H1 (cell line): ENCODE data around the gene GALNT9. TPM values are rescaled to one million over a fixed set of nuclear protein-coding genes. Genes with fewer than 3 reads are reported as not detected.

Experiments used
- CTCF ChIA-PET: fragments of 300-600 bp; sonication (Branson Sonifier 250); formaldehyde crosslinking; loops from one replicate; lab custom pipeline; 2021; ENCODE audit not compliant: partially characterized antibody; lab: Charles Lee
- POLR2A ChIA-PET: fragments of 300-600 bp; sonication (Branson Sonifier 250); formaldehyde crosslinking; loops from one replicate; lab custom pipeline; 2021; ENCODE audit warnings: inconsistent platforms; ENCODE audit not compliant: partially characterized antibody; lab: Charles Lee
- DNase-seq, 2 experiments: peaks; one replicate each; pipeline versions ENCODE4 v3.0.0 to v3.0.0-alpha.2; 2010 to 2022; ENCODE audit warnings: low spot score in 2 of 2, low read depth in 1 of 2, mixed read lengths in 1 of 2
- FAIRE-seq: peaks from 2 replicates; lab custom pipeline; 2011; peaks lifted over from hg19 to GRCh38; lab: Jason Lieb, UNC
- H2AFZ ChIP-seq: 2 replicates; pipeline ENCODE4 v1.8.1; 2012; ENCODE audit warnings: low read length, inconsistent platforms
- H2AK5ac ChIP-seq: 2 replicates; pipeline ENCODE4 v1.6.1; 2013; ENCODE audit warnings: low read depth, low read length
- H2BK120ac ChIP-seq: replicated peaks from 2 replicates; pipeline ENCODE3; 2013; ENCODE audit warnings: low read depth, low read length, inconsistent platforms
- H2BK12ac ChIP-seq: 2 replicates; pipeline ENCODE4 v1.6.1; 2013; ENCODE audit warnings: low read depth, low read length
- H2BK15ac ChIP-seq: 2 replicates; pipeline ENCODE4 v1.6.1; 2013; ENCODE audit warnings: low read length
- H2BK20ac ChIP-seq: 2 replicates; pipeline ENCODE4 v1.6.1; 2013; ENCODE audit warnings: low read length
- H2BK5ac ChIP-seq: 2 replicates; pipeline ENCODE4 v1.6.1; 2013; ENCODE audit warnings: low read depth, low read length
- H3K14ac ChIP-seq: 2 replicates; pipeline ENCODE4 v1.6.1; 2013; ENCODE audit warnings: inconsistent platforms; ENCODE audit not compliant: insufficient read length
- H3K18ac ChIP-seq: 2 replicates; pipeline ENCODE4 v1.6.1; 2013; ENCODE audit warnings: low read length; ENCODE audit errors: extremely low read depth
- H3K23ac ChIP-seq: 2 replicates; pipeline ENCODE4 v1.6.1; 2013; ENCODE audit warnings: inconsistent platforms; ENCODE audit not compliant: insufficient read length
- H3K23me2 ChIP-seq: 2 replicates; pipeline ENCODE4 v1.6.1; 2013; ENCODE audit warnings: low read depth, low read length
- H3K27ac ChIP-seq: 2 replicates; pipeline ENCODE4 v1.6.1; 2011; ENCODE audit warnings: low read depth, low read length, inconsistent platforms
- H3K27me3 ChIP-seq, 4 experiments: replicated peaks in 1 of 4; 1 replicate in 1 of 4; 2 replicates in 3 of 4; pipeline versions ENCODE4 v1.6.1 to v1.8.1; 2011 to 2013; ENCODE audit warnings: low read length in 3 of 4, mild to moderate bottlenecking in 3 of 4, inconsistent platforms in 2 of 4, mixed read lengths in 2 of 4, moderate library complexity in 1 of 4; ENCODE audit not compliant: control insufficient read depth in 3 of 4, insufficient read depth in 3 of 4; ENCODE audit errors: extremely low read depth in 1 of 4
- H3K36me3 ChIP-seq, 4 experiments: 2 replicates each; pipeline versions ENCODE4 v1.6.1 to v1.8.1; 2011 to 2013; ENCODE audit warnings: mild to moderate bottlenecking in 4 of 4, low read length in 3 of 4, moderate library complexity in 2 of 4, control low read depth in 1 of 4, inconsistent platforms in 1 of 4; ENCODE audit not compliant: insufficient read depth in 4 of 4, control insufficient read depth in 2 of 4
- H3K4ac ChIP-seq: replicated peaks from 2 replicates; pipeline ENCODE3; 2013; ENCODE audit warnings: low read length, low read depth, mixed read lengths, inconsistent platforms; ENCODE audit not compliant: insufficient read length
- H3K4me1 ChIP-seq, 4 experiments: replicated peaks in 1 of 4; 1 replicate in 1 of 4; 2 replicates in 3 of 4; pipeline versions ENCODE4 v1.6.1 to v1.8.1; 2011 to 2013; ENCODE audit warnings: low read length in 3 of 4, inconsistent platforms in 2 of 4, mixed read lengths in 1 of 4; ENCODE audit not compliant: insufficient read depth in 4 of 4, control insufficient read depth in 3 of 4
- H3K4me2 ChIP-seq, 2 experiments: 2 replicates each; pipeline versions ENCODE4 v1.6.1 to v1.8.1; 2011 to 2013; ENCODE audit warnings: low read depth in 2 of 2, low read length in 2 of 2, control low read depth in 1 of 2, inconsistent platforms in 1 of 2, mild to moderate bottlenecking in 1 of 2; ENCODE audit not compliant: insufficient read depth in 1 of 2
- H3K4me3 ChIP-seq, 4 experiments: fragments of 200-600, 300-600 bp in 1 of 4; sonication (generic), shearing (Covaris generic), sonication (Bioruptor Twin) in 1 of 4; 2 replicates each; pipeline versions ENCODE4 v1.5.1 to v1.8.1; 2011 to 2016; ENCODE audit warnings: low read length in 4 of 4, low read depth in 3 of 4, control low read depth in 2 of 4, inconsistent platforms in 2 of 4, mild to moderate bottlenecking in 2 of 4, mixed read lengths in 1 of 4, moderate library complexity in 1 of 4; ENCODE audit not compliant: insufficient read depth in 2 of 4; ENCODE audit errors: extremely low read depth in 1 of 4
- H3K56ac ChIP-seq: replicated peaks from 2 replicates; pipeline ENCODE3; 2013; ENCODE audit warnings: low read depth, mild to moderate bottlenecking, mixed read lengths, low read length, inconsistent platforms; ENCODE audit not compliant: insufficient read length
- H3K79me1 ChIP-seq: 2 replicates; pipeline ENCODE4 v1.6.1; 2013; ENCODE audit warnings: low read depth, low read length, control low read depth
- H3K79me2 ChIP-seq, 2 experiments: 2 replicates each; pipeline versions ENCODE4 v1.6.1 to v1.8.1; 2012 to 2013; ENCODE audit warnings: low read length in 2 of 2, mild to moderate bottlenecking in 2 of 2, inconsistent platforms in 1 of 2; ENCODE audit not compliant: insufficient read depth in 2 of 2, control insufficient read depth in 1 of 2
- H3K9ac ChIP-seq, 4 experiments: replicated peaks in 1 of 4; 1 replicate in 1 of 4; 2 replicates in 3 of 4; pipeline versions ENCODE4 v1.6.1 to v1.8.1; 2011 to 2013; ENCODE audit warnings: low read depth in 3 of 4, low read length in 3 of 4, control low read depth in 2 of 4, mild to moderate bottlenecking in 2 of 4, moderate library complexity in 2 of 4, inconsistent platforms in 1 of 4; ENCODE audit errors: extremely low read depth in 1 of 4
- H3K9me3 ChIP-seq, 2 experiments: 2 replicates each; pipeline versions ENCODE4 v1.6.1 to v1.8.1; 2012 to 2013; ENCODE audit warnings: mild to moderate bottlenecking in 2 of 2, moderate library complexity in 2 of 2, control low read depth in 1 of 2, inconsistent platforms in 1 of 2, low read depth in 1 of 2, low read length in 1 of 2, mixed read lengths in 1 of 2; ENCODE audit not compliant: insufficient read depth in 2 of 2
- H4K20me1 ChIP-seq, 2 experiments: replicated peaks in 1 of 2; 2 replicates each; pipeline versions ENCODE3 to v1.8.1; 2011 to 2013; ENCODE audit warnings: inconsistent platforms in 2 of 2, low read length in 2 of 2, mild to moderate bottlenecking in 1 of 2; ENCODE audit not compliant: insufficient read depth in 2 of 2, control insufficient read depth in 1 of 2
- H4K5ac ChIP-seq: 2 replicates; pipeline ENCODE4 v1.6.1; 2013; ENCODE audit warnings: low read length, low read depth, mixed read lengths, inconsistent platforms; ENCODE audit not compliant: insufficient read length
- H4K8ac ChIP-seq: 2 replicates; pipeline ENCODE4 v1.8.0; 2013; ENCODE audit warnings: mild to moderate bottlenecking, moderate library complexity, low read length, inconsistent platforms; ENCODE audit not compliant: insufficient read depth; ENCODE audit errors: extremely low read depth
- H4K91ac ChIP-seq: replicated peaks from 2 replicates; pipeline ENCODE3; 2013; ENCODE audit warnings: low read length, mixed read lengths, inconsistent platforms; ENCODE audit not compliant: insufficient read length
- GABPA ChIP-seq: IDR thresholded peaks from 2 replicates; pipeline ENCODE4 v1.6.1; 2011; ENCODE audit warnings: mild to moderate bottlenecking, low read length, moderate library complexity, borderline replicate concordance; ENCODE audit not compliant: insufficient read depth
- JUN ChIP-seq: IDR thresholded peaks from 2 replicates; pipeline ENCODE4 v1.6.1; 2011; ENCODE audit warnings: low read depth, mild to moderate bottlenecking, improper control_type of control experiment, low read length
- RBBP5 ChIP-seq: IDR thresholded peaks from 2 replicates; pipeline ENCODE4 v1.7.1; 2012; ENCODE audit warnings: low read depth, mild to moderate bottlenecking, inconsistent platforms, low read length, moderate library complexity, borderline replicate concordance
- RFX5 ChIP-seq: IDR thresholded peaks from 2 replicates; pipeline ENCODE4 v1.6.1; 2011; ENCODE audit warnings: low read depth, low read length, improper control_type of control experiment, borderline replicate concordance
- SUZ12 ChIP-seq: fragments of 200-600 bp; sonication (generic); IDR thresholded peaks from 2 replicates; pipeline ENCODE4 v1.6.1; 2012; ENCODE audit warnings: mild to moderate bottlenecking, inconsistent platforms, low read length, moderate library complexity, mixed read lengths
- TAF7 ChIP-seq: optimal IDR thresholded peaks from 2 replicates; pipeline ENCODE3; 2011; ENCODE audit warnings: low read depth, mild to moderate bottlenecking, inconsistent platforms, low read length, moderate library complexity, borderline replicate concordance
- WGBS, 2 experiments: shearing (Covaris generic) in 1 of 2; methylation state at CpG; one replicate each; pipeline versions ENCODE4 v1.1.6 to v1.1.7; 2013 to 2015; ENCODE audit warnings: low lambda C conversion rate in 2 of 2, mixed read lengths in 2 of 2, inconsistent platforms in 1 of 2, low coverage in 1 of 2, missing lambda C conversion rate in 1 of 2; ENCODE audit not compliant: insufficient replicate concordance in 2 of 2, insufficient coverage in 1 of 2, insufficient read length in 1 of 2; ENCODE audit errors: extremely low coverage in 1 of 2, missing lambda C conversion rate in 1 of 2; 5-methylcytosine and 5-hydroxymethylcytosine counted together
- polyA plus RNA-seq, 7 experiments: library from polyadenylated mRNA; depleted of rRNA in 3 of 7; stranded (reverse) in 5 of 7; unstranded in 2 of 7; fragments of >200 nt in 5 of 7; fragments of 200-250 nt in 2 of 7; gene quantifications; 1 replicate in 5 of 7; 2 replicates in 1 of 7; 4 replicates in 1 of 7; pipeline versions ENCODE4 v1.2.1 to v1.2.3, GENCODE V29; 2011 to 2013; ENCODE audit warnings: missing spikeins in 2 of 7, mixed read lengths in 2 of 7
- total RNA-seq: library from RNA; stranded (reverse); fragmentation: NEBNext Ultra II Directional; extraction: Animal tissue kit (Norgen Biotek cat#: 25700); gene quantifications from 2 replicates; pipeline ENCODE4 v1.2.1, GENCODE V29; 2021

The GALNT9 gene
- total and polyA plus RNA-seq, 2 of the 8 experiments (the other 6 are each of a cell fraction or from before 2014, with no cell fraction given) = 2.0 to 3.6 TPM

- no peak overlapping the region for H3K27ac ChIP-seq
- no peak overlapping the region for H2BK120ac ChIP-seq
- no peak overlapping the region for H3K23ac ChIP-seq
- H3K27me3 ChIP-seq = peaks cover 0 to 7% (median 4%) of the 10 kb centered on the region in 4 experiments; a peak in 4 of 7 replicates
- WGBS, 2 experiments = 92% methylated on average over 5 of the region's 5 CpGs; no CpG with 5 or more reads in 1 of the 2 experiments
- no peak overlapping the region for H3K4me3 ChIP-seq
- no peak overlapping the region for H2BK12ac ChIP-seq
- no peak overlapping the region for H3K9ac ChIP-seq
- H3K79me1 ChIP-seq = no peaks in the 10 kb centered on the region
- H4K91ac ChIP-seq = no peak overlapping the region
- no peak overlapping the region for H3K56ac ChIP-seq
- DNase-seq = no peak
- no peak overlapping the region for H4K8ac ChIP-seq
- no peak overlapping the region for H4K5ac ChIP-seq
- H3K4me1 ChIP-seq = no peaks in the 10 kb centered on the region
- H3K18ac ChIP-seq = no peak overlapping the region
- H2BK15ac ChIP-seq = no peak overlapping the region
- H3K23me2 ChIP-seq = no peaks in the 10 kb centered on the region; the same call in 1 of the 2 replicates
- POLR2A ChIA-PET = no interaction called here
- no peak overlapping the region for H2AK5ac ChIP-seq
- no peak for FAIRE-seq
- TF ChIP-seq GABPA (no peak), RBBP5 (no peak), TAF7 (no peak), SUZ12 (no peak), JUN (no peak), RFX5 (no peak)
- CTCF ChIA-PET = no interaction called here
- no peaks in the 10 kb centered on the region for H3K36me3 ChIP-seq
- no peak overlapping the region for H3K4ac ChIP-seq
- H2BK20ac ChIP-seq = no peak overlapping the region
- H3K79me2 ChIP-seq = no peaks in the 10 kb centered on the region
- H2AFZ ChIP-seq = no peak overlapping the region
- H3K4me2 ChIP-seq = no peak overlapping the region
- H2BK5ac ChIP-seq = no peak overlapping the region
- no peaks in the 10 kb centered on the region; a peak in 1 of 4 replicates for H3K9me3 ChIP-seq
- no peak overlapping the region for H3K14ac ChIP-seq
- no peaks in the 10 kb centered on the region for H4K20me1 ChIP-seq
These were observed 90.5 kb downstream of the GALNT9 start for GRCh38 chr12:132238884-132239283.
